ENCODE measurements around the gene NIPSNAP3A. TPM values are rescaled to one million over a fixed set of nuclear protein-coding genes. Genes with fewer than 3 reads are reported as not detected.

The NIPSNAP3A gene
- total RNA-seq, 6 experiments from 2014 or later = 11.5 to 17.0 (median 14.6) TPM

GRCh38 chr9:104795857-104796256 is 48.4 kb downstream of the NIPSNAP3A start:
- Mint-ChIP-seq H3K27ac (no peak overlapping the region), H3K4me1 (ENCODE audit: low read depth) (peaks cover 26% of the 10 kb centered on the region), H3K4me3 (no peak overlapping the region), H3K27me3 (ENCODE audit: insufficient read depth) (peaks cover 2% of the 10 kb centered on the region; the same call in 1 of the 2 replicates), H3K36me3 (ENCODE audit: low read depth) (peaks cover 13% of the 10 kb centered on the region; the same call in 1 of the 2 replicates), H3K9me3 (no peaks in the 10 kb centered on the region)
- no peak for TF ChIP-seq CTCF (IDR thresholded peaks at IDR 0.05)
- no peak for DNase-seq

- no peak for TF ChIP-seq CTCF (IDR thresholded peaks at IDR 0.05)
- H3K36me3 Mint-ChIP-seq (ENCODE audit: low read depth) = peaks cover 13% of the 10 kb centered on the region; the same call in 1 of the 2 replicates
- peaks cover 18% of the 10 kb centered on the region for H3K4me1 Mint-ChIP-seq (ENCODE audit: low read depth)
- H3K27ac Mint-ChIP-seq = no peak overlapping the region
- H3K9me3 Mint-ChIP-seq = no peaks in the 10 kb centered on the region
- no peak overlapping the region for H3K4me3 Mint-ChIP-seq
- peaks cover 2% of the 10 kb centered on the region; the same call in 1 of the 2 replicates for H3K27me3 Mint-ChIP-seq (ENCODE audit: insufficient read depth)
- no peak for DNase-seq
These were observed 50.9 kb downstream of the NIPSNAP3A start for GRCh38 chr9:104798209-104798995.

- Mint-ChIP-seq H3K9me3 (no peaks in the 10 kb centered on the region), H3K27me3 (ENCODE audit: insufficient read depth) (peaks cover 2% of the 10 kb centered on the region; the same call in 1 of the 2 replicates), H3K4me1 (ENCODE audit: low read depth) (peaks cover 4% of the 10 kb centered on the region), H3K36me3 (ENCODE audit: low read depth) (peaks cover 4% of the 10 kb centered on the region; the same call in 1 of the 2 replicates), H3K4me3 (no peak overlapping the region), H3K27ac (no peak overlapping the region)
- no peak for DNase-seq
- TF ChIP-seq CTCF (IDR thresholded peaks at IDR 0.05) = no peak
These were observed 52.7 kb downstream of the NIPSNAP3A start for GRCh38 chr9:104800068-104800785.

- peaks cover 2% of the 10 kb centered on the region; the same call in 1 of the 2 replicates for H3K27me3 Mint-ChIP-seq (ENCODE audit: insufficient read depth)
- no peaks in the 10 kb centered on the region for H3K4me1 Mint-ChIP-seq (ENCODE audit: low read depth)
- H3K27ac Mint-ChIP-seq = no peak overlapping the region
- no peak for TF ChIP-seq CTCF (IDR thresholded peaks at IDR 0.05)
- DNase-seq = no peak
- H3K9me3 Mint-ChIP-seq = no peaks in the 10 kb centered on the region
- no peak overlapping the region for H3K4me3 Mint-ChIP-seq
- no peaks in the 10 kb centered on the region; the same call in 1 of the 2 replicates for H3K36me3 Mint-ChIP-seq (ENCODE audit: low read depth)
These were observed 54.6 kb downstream of the NIPSNAP3A start for GRCh38 chr9:104802110-104802509.

GRCh38 chr9:104802906-104803305 is 55.4 kb downstream of the NIPSNAP3A start:
- Mint-ChIP-seq H3K4me1 (ENCODE audit: low read depth) (0 out of 2 replicates have a peak, but pooled peaks cover under 1% of the 10 kb centered on the region), H3K27me3 (ENCODE audit: insufficient read depth) (peaks cover 2% of the 10 kb centered on the region; the same call in 1 of the 2 replicates), H3K9me3 (no peaks in the 10 kb centered on the region), H3K4me3 (no peak overlapping the region), H3K27ac (no peak overlapping the region), H3K36me3 (ENCODE audit: low read depth) (no peaks in the 10 kb centered on the region; the same call in 1 of the 2 replicates)
- no peak for TF ChIP-seq CTCF (IDR thresholded peaks at IDR 0.05)
- no peak for DNase-seq
